Liver (tissue), 9 donors: ENCODE data around the gene FAM53B. TPM values are rescaled to one million over a fixed set of nuclear protein-coding genes. Genes with fewer than 3 reads are reported as not detected.

Experiments
- DNase-seq: peaks from one replicate; pipeline ENCODE4 v3.0.0-alpha.2; 2017; ENCODE audit warnings: low spot score
- H3K27ac ChIP-seq, 2 donors: one replicate each; pipeline ENCODE4 v1.7.0; 2013; ENCODE audit warnings: inconsistent platforms in 2 of 2, low read length in 2 of 2, control low read depth in 1 of 2, low read depth in 1 of 2, mild to moderate bottlenecking in 1 of 2
- H3K27me3 ChIP-seq, 4 donors: one replicate each; pipeline versions ENCODE4 v1.6.1 to v1.7.0; 2013; ENCODE audit warnings: low read length in 3 of 4, inconsistent platforms in 1 of 4, mild to moderate bottlenecking in 1 of 4, moderate library complexity in 1 of 4; ENCODE audit not compliant: control insufficient read depth in 4 of 4, insufficient read depth in 4 of 4
- H3K36me3 ChIP-seq, 4 donors: one replicate each; pipeline versions ENCODE4 v1.6.1 to v1.7.0; 2013; ENCODE audit warnings: low read length in 3 of 4, mild to moderate bottlenecking in 3 of 4, low read depth in 1 of 4, moderate library complexity in 1 of 4; ENCODE audit not compliant: control insufficient read depth in 4 of 4, insufficient read depth in 3 of 4
- H3K4me1 ChIP-seq, 4 donors: one replicate each; pipeline versions ENCODE4 v1.6.1 to v1.7.0; 2013; ENCODE audit warnings: low read length in 3 of 4, mild to moderate bottlenecking in 3 of 4, moderate library complexity in 1 of 4; ENCODE audit not compliant: control insufficient read depth in 4 of 4, insufficient read depth in 4 of 4
- H3K4me3 ChIP-seq, 3 donors: one replicate each; pipeline versions ENCODE4 v1.6.1 to v1.7.0; 2013; ENCODE audit warnings: low read length in 3 of 3, control low read depth in 1 of 3, low read depth in 1 of 3, mild to moderate bottlenecking in 1 of 3
- H3K9ac ChIP-seq, 2 donors: one replicate each; pipeline ENCODE4 v1.7.0; 2013; ENCODE audit warnings: low read length in 2 of 2, mild to moderate bottlenecking in 2 of 2, moderate library complexity in 2 of 2, control low read depth in 1 of 2, low read depth in 1 of 2
- H3K9me3 ChIP-seq, 4 donors: one replicate each; pipeline versions ENCODE4 v1.6.1 to v1.7.0; 2013; ENCODE audit warnings: low read length in 3 of 4; ENCODE audit not compliant: control insufficient read depth in 4 of 4
- ATF3 ChIP-seq: IDR thresholded peaks from 2 replicates; pipeline ENCODE4 v1.6.1; 2016; ENCODE audit warnings: antibody characterized with exemption
- CTCF ChIP-seq: fragments of 150-350 bp; IDR thresholded peaks from 2 replicates; pipeline ENCODE4 v1.5.1; 2017; ENCODE audit warnings: improper control_type of control experiment, low read depth, low read length; ENCODE audit not compliant: missing input control
- EGR1 ChIP-seq, 2 donors: IDR thresholded peaks; 2 replicates each; pipeline ENCODE4 v1.6.1; 2016 to 2018; ENCODE audit warnings: antibody characterized with exemption in 2 of 2, low read depth in 2 of 2
- FOXA1 ChIP-seq: IDR thresholded peaks from 2 replicates; pipeline ENCODE4 v1.6.1; 2016; ENCODE audit warnings: antibody characterized with exemption
- FOXA2 ChIP-seq: IDR thresholded peaks from 2 replicates; pipeline ENCODE4 v1.6.1; 2016; ENCODE audit warnings: antibody characterized with exemption
- GABPA ChIP-seq, 2 donors: IDR thresholded peaks in 1 of 2; conservative IDR thresholded peaks in 1 of 2; 2 replicates each; pipeline ENCODE4 v1.6.1; 2016; ENCODE audit warnings: antibody characterized with exemption in 2 of 2, mild to moderate bottlenecking in 1 of 2, moderate library complexity in 1 of 2
- HNF4A ChIP-seq, 2 donors: conservative IDR thresholded peaks; 2 replicates each; pipeline ENCODE4 v1.6.1; 2016; ENCODE audit warnings: antibody characterized with exemption in 2 of 2, mild to moderate bottlenecking in 2 of 2
- HNF4G ChIP-seq: IDR thresholded peaks from 2 replicates; pipeline ENCODE4 v1.6.1; 2016; ENCODE audit warnings: antibody characterized with exemption
- JUND ChIP-seq, 2 donors: IDR thresholded peaks; 2 replicates each; pipeline ENCODE4 v1.6.1; 2016; ENCODE audit warnings: antibody characterized with exemption in 2 of 2
- MAX ChIP-seq: IDR thresholded peaks from 2 replicates; pipeline ENCODE4 v1.6.1; 2016; ENCODE audit warnings: antibody characterized with exemption
- NR2F2 ChIP-seq: IDR thresholded peaks from 2 replicates; pipeline ENCODE4 v1.6.1; 2016; ENCODE audit warnings: antibody characterized with exemption
- RAD21 ChIP-seq, 2 donors: IDR thresholded peaks; 2 replicates each; pipeline ENCODE4 v1.6.1; 2016; ENCODE audit warnings: antibody characterized with exemption in 2 of 2, mild to moderate bottlenecking in 2 of 2
- REST ChIP-seq: IDR thresholded peaks from 2 replicates; pipeline ENCODE4 v1.6.1; 2016; ENCODE audit warnings: antibody characterized with exemption, mild to moderate bottlenecking
- RXRA ChIP-seq, 2 donors: IDR thresholded peaks; 2 replicates each; pipeline ENCODE4 v1.6.1; 2017 to 2018; ENCODE audit warnings: antibody characterized with exemption in 2 of 2, mild to moderate bottlenecking in 1 of 2
- SP1 ChIP-seq: IDR thresholded peaks from 2 replicates; pipeline ENCODE4 v1.6.1; 2018; ENCODE audit warnings: antibody characterized with exemption, mild to moderate bottlenecking
- TAF1 ChIP-seq: conservative IDR thresholded peaks from 2 replicates; pipeline ENCODE4 v1.6.1; 2016; ENCODE audit warnings: antibody characterized with exemption, mild to moderate bottlenecking
- YY1 ChIP-seq: IDR thresholded peaks from 2 replicates; pipeline ENCODE4 v1.6.1; 2016; ENCODE audit warnings: antibody characterized with exemption, mild to moderate bottlenecking
- ZBTB33 ChIP-seq: IDR thresholded peaks from 2 replicates; pipeline ENCODE4 v1.6.1; 2016; ENCODE audit warnings: antibody characterized with exemption
- WGBS: extraction: QIAGEN DNeasy Blood & Tissue Kit; methylation state at CpG from one replicate; pipeline ENCODE4 v1.1.7; 2013; 5-methylcytosine and 5-hydroxymethylcytosine counted together
- polyA plus RNA-seq, 2 donors: library from polyadenylated mRNA; stranded (reverse) in 1 of 2; unstranded in 1 of 2; fragments of 200-250 nt in 1 of 2; fragments of >200 nt in 1 of 2; fragmentation: Nextera tagmentation in 1 of 2; extraction: Ambion mirVana in 1 of 2; gene quantifications; one replicate each; pipeline versions ENCODE4 v1.2.1 to v1.2.3, GENCODE V29; 2013 to 2015
- total RNA-seq, 2 donors: library from RNA; depleted of rRNA; stranded (reverse); fragments of >200 nt; gene quantifications; one replicate each; pipeline ENCODE4 v1.2.3, GENCODE V29; 2014
- donor health status: healthy.
- donor health status: healthy.
- donor health status: healthy.
- donor health status: healthy.
- donor health status: healthy.

The FAM53B gene
- total and polyA plus RNA-seq, 4 donors: 1.1 to 24.0 (median 6.3) TPM

- TF ChIP-seq HNF4A (conservative IDR thresholded peaks at IDR 0.05): no peak
- no peak for TF ChIP-seq REST
- no peak for TF ChIP-seq CTCF
- no peak for TF ChIP-seq SP1
- TF ChIP-seq ZBTB33: no peak
- TF ChIP-seq FOXA2: no peak
- TF ChIP-seq FOXA1: no peak
- TF ChIP-seq JUND (IDR thresholded peaks at IDR 0.05): no peak
- TF ChIP-seq ATF3: no peak
- no peak for TF ChIP-seq TAF1
- no peak for TF ChIP-seq EGR1 (IDR thresholded peaks at IDR 0.05; ENCODE audit: low read depth in 2 of 2)
- no peak for TF ChIP-seq NR2F2
- no peak for TF ChIP-seq YY1
- TF ChIP-seq RAD21 (IDR thresholded peaks at IDR 0.05): no peak
- no peak for TF ChIP-seq MAX
- TF ChIP-seq HNF4G: no peak
- TF ChIP-seq RXRA (IDR thresholded peaks at IDR 0.05): no peak
- TF ChIP-seq GABPA (IDR thresholded peaks at IDR 0.05 in 1 of 2, conservative IDR thresholded peaks at IDR 0.05 in 1 of 2): no peak
- H3K4me3 ChIP-seq: no peak overlapping the region
- H3K9ac ChIP-seq: no peak overlapping the region
- no peaks in the 10 kb centered on the region for H3K27me3 ChIP-seq
- peaks cover 0 to 4% (median 2%) of the 10 kb centered on the region in 4 donors for H3K36me3 ChIP-seq
- no peaks in the 10 kb centered on the region for H3K9me3 ChIP-seq
- 89% methylated on average over 26 of the region's 26 CpGs for WGBS
- H3K4me1 ChIP-seq: no peaks in the 10 kb centered on the region
- no peak overlapping the region for H3K27ac ChIP-seq
- DNase-seq: no peak
Measured at GRCh38 chr10:124619802-124620490, 124.2 kb downstream of the FAM53B start.
